GM12878 (cell line): Measurements from ENCODE around the gene RPP40. TPM values are rescaled to one million over a fixed set of nuclear protein-coding genes. Genes with fewer than 3 reads are reported as not detected.

ENCODE experiments used
- BCL3 ChIP-seq: IDR thresholded peaks from 2 replicates; pipeline ENCODE4 v1.6.1; 2011; ENCODE audit warnings: borderline replicate concordance, low read depth, mild to moderate bottlenecking, moderate library complexity, low read length; ENCODE audit not compliant: insufficient read depth, poor library complexity, severe bottlenecking
- JUND ChIP-seq: IDR thresholded peaks from 2 replicates; pipeline ENCODE4 v1.6.1; 2012; ENCODE audit warnings: low read depth, mild to moderate bottlenecking, low read length, improper control_type of control experiment, moderate library complexity
- MEF2B ChIP-seq: fragments of 450-650 bp; IDR thresholded peaks from 2 replicates; pipeline ENCODE4 v1.6.1; 2018; ENCODE audit warnings: mild to moderate bottlenecking, moderate library complexity; ENCODE audit not compliant: partially characterized antibody, poor library complexity, severe bottlenecking
- NRF1 ChIP-seq: conservative IDR thresholded peaks from 2 replicates; pipeline ENCODE4 v1.6.1; 2011; ENCODE audit warnings: mild to moderate bottlenecking, low read depth, low read length, improper control_type of control experiment
- RB1 ChIP-seq: fragments of 450-650 bp; formaldehyde crosslinking; IDR thresholded peaks from 2 replicates; pipeline ENCODE4 v1.6.1; 2017; ENCODE audit warnings: mild to moderate bottlenecking, borderline replicate concordance
- SUPT20H ChIP-seq: IDR thresholded peaks from 2 replicates; pipeline ENCODE4 v1.6.1; 2011; ENCODE audit warnings: low read depth, mild to moderate bottlenecking, low read length, moderate library complexity, borderline replicate concordance; ENCODE audit not compliant: control insufficient read depth
- WRNIP1 ChIP-seq: IDR thresholded peaks from 2 replicates; pipeline ENCODE4 v1.6.1; 2011; ENCODE audit warnings: low read depth, low read length, improper control_type of control experiment, borderline replicate concordance
- YY1 ChIP-seq: IDR thresholded peaks from 2 replicates; pipeline ENCODE4 v1.6.1; 2011; ENCODE audit warnings: low read depth, mild to moderate bottlenecking, low read length
- ZBTB40 ChIP-seq: fragments of 450-650 bp; IDR thresholded peaks from 2 replicates; pipeline ENCODE4 v1.6.1; 2016; ENCODE audit warnings: mild to moderate bottlenecking, moderate library complexity, borderline replicate concordance
- polyA plus RNA-seq, 11 experiments: library from polyadenylated mRNA; depleted of rRNA in 4 of 11; unstranded in 6 of 11; stranded (reverse) in 5 of 11; fragments of >200 nt; fragmentation: Nextera tagmentation in 4 of 11; fragmentation: Illumina TruSeq in 1 of 11; extraction: Ambion mirVana in 4 of 11; extraction: Trizol in 1 of 11; gene quantifications; 1 replicate in 1 of 11; 2 replicates in 10 of 11; pipeline versions ENCODE4 v1.2.1 to v1.2.3, GENCODE V29; 2011 to 2016; ENCODE audit warnings: inconsistent platforms in 2 of 11, missing spikeins in 2 of 11, low read depth in 1 of 11
- total RNA-seq, 4 experiments: library from RNA; depleted of rRNA in 3 of 4; stranded (reverse); fragments of >200 nt in 3 of 4; fragmentation: Illumina TruSeq in 1 of 4; extraction: Trizol in 1 of 4; gene quantifications; 2 replicates each; pipeline versions ENCODE4 v1.2.1 to v1.2.3, GENCODE V29; 2013 to 2021

The RPP40 gene
- total and polyA plus RNA-seq, 10 of the 15 experiments (the other 5 are each of a cell fraction or from before 2014, with no cell fraction given), result 5.6 to 46.3 (median 21.7) TPM

GRCh38 chr6:4948781-4949450 is 54.9 kb downstream of the RPP40 start (continued):
- no peak for TF ChIP-seq ZBTB40
- no peak for TF ChIP-seq RB1
- TF ChIP-seq MEF2B, result no peak
- no peak for TF ChIP-seq BCL3
- no peak for TF ChIP-seq WRNIP1
- TF ChIP-seq NRF1, result no peak
- no peak for TF ChIP-seq YY1
- TF ChIP-seq SUPT20H, result no peak
- TF ChIP-seq JUND, result no peak
- TF ChIP-seq, all 136 proteins: peak for 0
